NCI-H748 treated with DMSO at 0.1 percent for 48 hours (cell line): ENCODE measurements around the gene KDM5A.
"Not testable (repeated sequence)": the region's sequence is repeated elsewhere in the genome, so short reads cannot be mapped to it uniquely, and the experiment has no call there.

Experiments
- DNase-seq: peaks from one replicate; lab custom pipeline; 2025; lab: John Stamatoyannopoulos, UW

KDM5A gene

GRCh38 chr12:389142-390096, at the start of gene KDM5A:
TSS of gene KDM5A (minus strand) at chr12:389320. CDS start at chr12:389091, 229 bp downstream.
- DNase-seq, result no peak

DNA sequence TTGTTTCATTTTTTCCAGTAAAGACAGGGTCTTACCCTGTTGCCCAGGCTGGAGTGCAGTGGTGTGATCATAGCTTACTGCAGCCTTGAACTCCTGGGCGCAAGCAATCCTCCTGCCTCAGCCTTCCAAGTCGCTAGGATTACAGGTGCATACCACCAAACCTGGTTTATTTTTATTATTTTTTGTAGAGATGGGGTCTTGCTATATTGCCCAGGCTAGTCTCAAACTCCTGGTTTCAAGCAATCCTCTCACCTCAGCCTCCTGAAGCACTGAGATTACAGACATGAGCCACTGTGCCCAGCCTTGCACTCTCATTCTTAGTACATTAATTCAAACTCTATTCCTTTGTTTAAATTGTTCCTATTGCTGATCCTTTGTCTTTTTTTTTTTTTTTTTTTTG, 46.6 kb upstream of the KDM5A start:
- not testable (repeated sequence) for DNase-seq

DNA sequence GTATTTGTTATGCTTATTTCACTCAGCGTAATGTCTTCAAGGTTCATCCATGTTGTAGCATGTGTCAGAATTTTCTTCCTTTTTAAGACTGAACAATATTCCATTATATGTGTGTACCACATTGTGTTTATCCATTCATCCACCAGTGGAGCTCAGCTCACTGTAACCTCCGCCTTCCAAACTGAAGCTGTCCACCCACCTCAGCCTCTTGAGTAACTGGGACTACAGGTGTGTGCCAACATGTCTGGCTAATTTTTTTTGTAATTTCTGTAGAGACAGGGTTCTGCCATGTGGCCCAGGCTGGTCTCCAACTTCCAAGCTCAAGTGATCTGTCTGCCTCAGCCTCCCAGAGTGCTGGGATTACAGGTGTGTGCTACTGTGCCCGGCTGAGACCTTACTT, 33.4 kb upstream of the KDM5A start:
- DNase-seq, result no peak

- DNase-seq, result no peak
Observed at GRCh38 chr12:418432-418831, 29.3 kb upstream of the KDM5A start.

GRCh38 chr12:414859-415258, 25.7 kb upstream of the KDM5A start:
- DNase-seq, result no peak

GRCh38 chr12:402029-402389, 12.9 kb upstream of the KDM5A start:
- DNase-seq, result no peak

GRCh38 chr12:401235-402028, 12.3 kb upstream of the KDM5A start, which contains the start of gene CCDC77:
TSS of gene CCDC77 (plus strand) at chr12:401644. CDS start at chr12:409384, 7,740 bp downstream.
- no peak for DNase-seq

DNA sequence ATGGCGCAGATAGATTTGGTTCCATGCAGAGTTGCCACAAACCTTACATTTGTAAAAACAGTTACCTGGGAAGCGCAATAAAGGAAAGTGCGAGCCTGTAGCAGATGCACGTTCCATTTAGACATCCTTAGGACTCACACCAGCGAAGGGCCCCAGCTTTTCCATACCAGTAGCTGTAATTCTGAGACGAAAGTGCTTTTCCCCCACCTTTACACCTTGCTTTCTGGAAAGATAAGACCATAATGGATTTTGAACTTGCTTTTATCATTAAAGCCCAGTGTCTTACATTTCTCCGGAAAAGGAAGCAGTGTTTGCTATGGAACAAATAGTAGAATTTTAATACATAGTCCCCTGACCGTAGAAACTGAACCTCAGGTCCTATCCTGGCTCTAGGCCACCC, 11.7 kb upstream of the KDM5A start:
- DNase-seq, result no peak

DNA sequence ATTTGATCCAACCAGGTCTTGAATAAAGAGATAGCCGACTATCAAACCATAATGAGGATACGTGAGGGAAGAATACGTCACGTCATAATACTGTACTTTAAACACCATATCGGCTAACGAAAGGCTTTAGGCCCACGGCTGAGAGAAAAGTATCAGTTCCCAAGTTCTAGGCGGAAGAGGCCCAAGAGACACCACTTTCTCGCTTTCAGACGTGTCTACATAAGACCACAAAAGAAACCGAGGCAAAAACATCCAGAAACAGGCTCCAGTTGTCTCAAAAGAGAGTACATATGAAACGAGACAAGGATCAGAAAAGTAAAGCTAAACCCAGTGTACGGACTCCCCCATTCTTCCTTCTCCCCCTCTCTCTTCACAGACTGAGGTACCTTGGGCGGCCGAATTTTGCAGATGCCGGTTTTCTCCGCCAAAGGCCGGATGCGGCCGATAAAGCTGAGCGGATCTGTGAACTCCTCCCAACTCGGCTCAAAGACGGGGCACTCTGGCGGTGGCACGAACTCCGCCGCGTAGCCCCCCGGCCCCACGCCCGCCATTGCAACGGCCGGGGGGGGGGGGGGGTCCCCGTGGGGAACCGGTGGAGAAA, 479 bp downstream of the KDM5A start:
- no peak for DNase-seq

DNA sequence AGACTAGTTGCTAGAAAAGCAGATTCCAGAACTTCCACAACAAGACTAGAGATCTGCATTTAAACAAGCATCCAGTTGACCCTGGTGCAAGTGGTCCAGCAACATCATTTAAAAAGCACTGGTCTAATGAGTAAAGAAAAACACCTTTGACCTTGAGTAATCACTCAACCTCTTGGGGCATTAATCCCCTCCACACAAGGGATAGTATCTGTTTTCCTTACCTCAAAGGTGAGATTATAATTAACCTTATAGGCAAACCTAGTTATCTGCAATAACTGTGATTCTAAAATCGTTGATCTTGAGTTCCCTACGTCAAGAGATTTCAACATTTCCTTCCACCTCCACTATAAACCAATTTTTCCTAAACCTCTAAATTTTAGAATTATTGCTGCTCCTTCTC, 1.1 kb downstream of the KDM5A start:
- no peak for DNase-seq

GRCh38 chr12:386651-387050, 2.5 kb downstream of the KDM5A start:
- no peak for DNase-seq

DNA sequence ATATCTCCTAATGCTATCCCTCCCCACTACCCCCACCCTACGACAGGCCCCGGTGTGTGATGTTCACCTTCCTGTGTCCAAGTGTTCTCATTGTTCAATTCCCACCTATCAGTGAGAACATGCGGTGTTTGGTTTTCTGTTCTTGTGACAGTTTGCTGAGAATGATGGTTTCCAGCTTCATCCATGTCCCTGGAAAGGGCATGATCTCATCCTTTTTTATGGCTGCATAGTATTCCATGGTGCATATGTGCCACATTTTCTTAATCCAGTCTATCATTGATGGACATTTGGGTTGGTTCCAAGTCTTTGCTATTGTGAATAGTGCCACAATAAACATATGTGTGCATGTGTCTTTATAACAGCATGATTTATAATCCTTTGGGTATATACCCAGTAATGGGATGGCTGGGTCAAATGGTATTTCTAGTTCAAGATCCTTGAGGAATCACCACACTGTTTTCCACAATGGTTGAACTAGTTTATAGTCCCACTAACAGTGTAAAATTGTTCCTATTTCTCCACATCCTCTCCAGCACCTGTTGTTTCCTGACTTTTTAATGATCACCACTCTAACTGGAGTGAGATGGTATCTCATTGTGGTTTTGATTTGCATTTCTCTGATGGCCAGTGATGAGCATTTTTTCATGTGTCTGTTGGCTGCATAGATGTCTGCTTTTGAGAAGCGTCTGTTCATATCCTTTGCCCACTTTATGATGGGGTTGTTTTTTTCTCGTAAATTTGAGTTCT, 18.2 kb downstream of the KDM5A start:
- not testable (repeated sequence) for DNase-seq

- no peak for DNase-seq
Observed at GRCh38 chr12:367972-368371, 21.1 kb downstream of the KDM5A start.

DNA sequence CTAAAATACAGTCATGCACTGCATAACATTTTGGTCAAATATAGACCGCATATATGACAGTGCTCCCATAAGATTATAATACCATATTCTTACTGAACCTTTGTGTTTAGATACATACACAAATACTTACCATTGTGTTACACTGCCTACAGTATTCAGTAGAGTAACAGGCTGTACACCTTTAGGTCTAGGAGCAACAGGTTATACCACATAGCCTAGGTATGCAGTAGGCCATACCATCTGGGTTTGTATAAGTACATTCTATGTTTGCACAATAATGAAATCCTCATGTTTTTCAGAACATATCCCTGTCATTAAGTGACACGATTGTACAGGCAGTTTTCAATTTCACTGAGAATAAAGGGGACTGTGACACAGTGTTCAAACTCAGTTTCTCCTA, 22.3 kb downstream of the KDM5A start:
- no peak for DNase-seq

- DNase-seq, result no peak
Observed at GRCh38 chr12:359091-359490, 30.0 kb downstream of the KDM5A start.

- no peak for DNase-seq
Observed at GRCh38 chr12:356276-356988, 32.7 kb downstream of the KDM5A start.

DNA sequence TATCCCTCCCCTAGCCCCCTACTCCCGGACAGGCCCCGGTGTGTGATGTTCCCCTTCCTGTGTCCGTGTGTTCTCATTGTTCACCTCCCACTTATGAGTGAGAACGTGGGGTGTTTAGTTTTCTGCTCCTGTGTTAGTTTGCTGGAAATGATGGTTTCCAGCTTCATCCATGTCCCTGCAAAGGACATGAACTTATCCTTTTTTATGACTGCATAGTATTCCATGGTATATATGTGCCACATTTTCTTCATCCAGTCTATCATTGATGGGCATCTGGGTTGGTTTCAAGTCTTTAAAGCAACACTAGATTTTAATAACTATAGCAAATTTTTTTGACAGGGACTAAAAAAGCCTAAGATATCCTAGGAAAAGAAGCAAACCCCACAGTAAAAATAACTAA, 37.9 kb downstream of the KDM5A start:
- not testable (repeated sequence) for DNase-seq

DNA sequence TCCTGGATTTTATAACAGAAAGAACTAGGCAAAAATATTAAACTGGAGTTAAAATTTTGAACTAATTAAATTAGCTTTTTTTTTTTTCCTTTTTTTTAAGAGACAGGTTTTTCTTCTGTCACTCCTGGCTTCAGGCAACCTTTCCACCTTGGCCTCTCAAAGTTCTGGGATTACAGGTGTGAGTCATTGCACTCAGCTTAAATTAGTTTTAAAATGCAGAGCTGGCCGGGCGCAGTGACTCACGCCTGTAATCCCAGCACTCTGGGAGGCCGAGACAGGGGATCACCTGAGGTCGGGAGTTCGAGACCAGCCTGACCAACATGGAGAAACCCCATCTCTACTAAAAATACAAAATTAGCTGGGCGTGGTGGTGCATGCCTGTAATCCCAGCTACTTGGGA, 39.5 kb downstream of the KDM5A start:
- not testable (repeated sequence) for DNase-seq

- DNase-seq, result not testable (repeated sequence)
Observed at GRCh38 chr12:343036-343435, 46.1 kb downstream of the KDM5A start.

- no peak for DNase-seq
Observed at GRCh38 chr12:337039-337438, 52.1 kb downstream of the KDM5A start.

DNA sequence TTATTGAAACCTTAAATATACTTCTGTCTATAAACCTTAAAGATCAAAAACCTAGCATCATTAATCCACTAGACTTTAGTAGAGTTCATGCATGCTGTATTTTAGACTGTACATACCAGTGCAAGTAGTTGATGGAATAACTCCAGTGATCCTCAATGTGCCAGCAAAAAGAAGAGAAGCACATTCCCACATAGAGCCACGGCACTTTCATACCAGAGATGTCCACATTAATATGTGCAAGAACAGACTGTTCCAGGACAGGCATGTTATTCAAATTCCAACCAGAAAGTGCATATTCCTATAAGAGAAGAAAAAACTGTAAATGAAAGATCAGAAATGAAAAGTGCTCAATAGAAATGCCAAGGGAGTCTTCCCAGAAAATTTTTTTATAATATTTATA, 55.0 kb downstream of the KDM5A start:
- DNase-seq, result no peak
